Stimulated activated CD4-positive, alpha-beta T cell treated with anti-CD3 and anti-CD28 coated beads, Interleukin-1b, Interleukin-23, amount 100 ng/mL, for 24 hours (primary cell): Measurements from ENCODE around the gene B4GALT5.
"Not testable (repeated sequence)": the region's sequence is repeated elsewhere in the genome, so short reads cannot be mapped to it uniquely, and the experiment has no call there.

Experiments used
- DNase-seq, 4 experiments: peaks; one replicate each; pipeline ENCODE4 v3.0.0-alpha.2; 2020; ENCODE audit warnings: low read depth in 4 of 4, low spot score in 1 of 4

The B4GALT5 gene

GRCh38 chr20:49737260-49737659, 23.6 kb upstream of the B4GALT5 start:
- no peak for DNase-seq

- no peak for DNase-seq
These were observed 16.1 kb upstream of the B4GALT5 start for GRCh38 chr20:49729780-49730179.

- no peak for DNase-seq
These were observed 14.5 kb upstream of the B4GALT5 start for GRCh38 chr20:49727894-49728885.

- no peak for DNase-seq
These were observed 13.8 kb upstream of the B4GALT5 start for GRCh38 chr20:49727478-49727877.

- DNase-seq = no peak
These were observed 12.0 kb upstream of the B4GALT5 start for GRCh38 chr20:49725694-49726093.

GRCh38 chr20:49725224-49725606, 11.5 kb upstream of the B4GALT5 start:
- not testable (repeated sequence) for DNase-seq

GRCh38 chr20:49724408-49725223, 10.9 kb upstream of the B4GALT5 start:
- no peak for DNase-seq

- DNase-seq = not testable (repeated sequence)
These were observed 10.1 kb upstream of the B4GALT5 start for GRCh38 chr20:49723758-49724157.

- DNase-seq = not testable (repeated sequence)
These were observed 7.6 kb upstream of the B4GALT5 start for GRCh38 chr20:49721326-49721725.

- no peak for DNase-seq
These were observed 1.8 kb upstream of the B4GALT5 start for GRCh38 chr20:49715466-49715865.

- DNase-seq = no peak
These were observed 504 bp downstream of the B4GALT5 start for GRCh38 chr20:49712996-49713752.

GRCh38 chr20:49712646-49712995, 1.1 kb downstream of the B4GALT5 start:
- DNase-seq = no peak

- DNase-seq = no peak
These were observed 1.6 kb downstream of the B4GALT5 start for GRCh38 chr20:49712118-49712517.

GRCh38 chr20:49711667-49711987, 2.1 kb downstream of the B4GALT5 start:
- no peak for DNase-seq

GRCh38 chr20:49710971-49711666, 2.6 kb downstream of the B4GALT5 start:
- DNase-seq = no peak

- DNase-seq = no peak
These were observed 6.6 kb downstream of the B4GALT5 start for GRCh38 chr20:49707118-49707517.

GRCh38 chr20:49706630-49707091, 7.0 kb downstream of the B4GALT5 start:
- no peak for DNase-seq

- DNase-seq = not testable (repeated sequence)
These were observed 7.8 kb downstream of the B4GALT5 start for GRCh38 chr20:49705893-49706292.

- no peak for DNase-seq
These were observed 8.3 kb downstream of the B4GALT5 start for GRCh38 chr20:49705358-49705757.

- DNase-seq = no peak
These were observed 8.7 kb downstream of the B4GALT5 start for GRCh38 chr20:49704932-49705336.

GRCh38 chr20:49701916-49702315, 11.8 kb downstream of the B4GALT5 start:
- no peak for DNase-seq
